Upper lobe of left lung (tissue), 4 donors: ENCODE results near the gene MED25.

Experiments
- CTCF ChIP-seq, 6 experiments: fragments of 450-650 bp in 4 of 6; fragments of 200-600 bp in 2 of 6; sonication (generic) in 2 of 6; IDR thresholded peaks; one replicate each; pipeline ENCODE4 v1.5.1; 2016 to 2019; ENCODE audit warnings: antibody characterized with exemption in 6 of 6
- EP300 ChIP-seq, 4 donors: sonication (generic); formaldehyde crosslinking; IDR thresholded peaks; one replicate each; pipeline ENCODE4 v1.5.1; 2017; ENCODE audit warnings: antibody characterized with exemption in 4 of 4, control low read depth in 2 of 4
- POLR2A ChIP-seq, 4 donors: fragments of 450-650 bp; IDR thresholded peaks; one replicate each; pipeline ENCODE4 v1.5.1; 2016 to 2017; ENCODE audit warnings: antibody characterized with exemption in 4 of 4, mild to moderate bottlenecking in 2 of 4

DNA sequence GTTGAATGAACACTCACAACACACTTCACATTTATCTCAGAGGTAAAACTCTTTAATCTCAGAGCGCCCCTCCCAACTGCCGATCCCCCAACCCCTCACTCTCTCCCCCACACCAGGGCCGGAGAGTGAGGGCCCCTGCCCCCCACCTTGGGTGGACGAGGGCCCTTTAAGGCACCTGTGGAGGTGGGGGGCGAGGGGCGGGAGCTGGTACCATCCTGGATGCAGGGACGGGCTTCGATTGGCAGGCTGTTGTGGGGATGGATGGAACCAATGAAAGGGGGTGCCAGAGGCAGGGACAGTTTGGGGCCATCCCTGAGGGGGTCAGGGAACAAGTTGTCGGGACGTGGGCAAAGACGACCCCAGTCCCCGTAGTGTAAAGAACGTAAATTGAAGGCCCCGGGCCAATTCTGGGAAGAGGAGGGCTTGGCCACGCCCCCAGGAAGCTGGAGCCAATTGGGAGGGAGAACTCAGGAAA is 51.0 kb downstream of the MED25 start:
- TF ChIP-seq CTCF (IDR thresholded peaks at IDR 0.05) (no peak), POLR2A (IDR thresholded peaks at IDR 0.05) (no peak), EP300 (IDR thresholded peaks at IDR 0.05) (no peak)
